HTERT RPE-1 (cell line): ENCODE data around the gene POU2F1.

Experiments used
- in situ Hi-C: fragments of 300-500 bp; cut with MboI; formaldehyde crosslinking; loops from 4 replicates; pipeline ENCODE4 v1.14.3; 2020; ENCODE audit warnings: low sequenced_read_pairs

The POU2F1 gene

GRCh38 chr1:167220537-167221125 is at the start of gene POU2F1:
Gene POU2F1 (plus strand): TSS chr1:167220886. CDS start chr1:167220898, 12 bp downstream.
- in situ Hi-C loops = no loop called here

GRCh38 chr1:167171286-167171929 is 49.3 kb upstream of the POU2F1 start:
- in situ Hi-C loops = no loop called here

- in situ Hi-C loops = no loop called here
Measured at GRCh38 chr1:167173516-167174184, 47.0 kb upstream of the POU2F1 start.

- in situ Hi-C loops = no loop called here
Measured at GRCh38 chr1:167175901-167176300, 44.8 kb upstream of the POU2F1 start.

GRCh38 chr1:167178831-167179230 is 41.9 kb upstream of the POU2F1 start:
- in situ Hi-C loops = no loop called here

GRCh38 chr1:167182571-167183320 is 37.9 kb upstream of the POU2F1 start:
- in situ Hi-C loops = no loop called here

- in situ Hi-C loops = no loop called here
Measured at GRCh38 chr1:167184081-167184480, 36.6 kb upstream of the POU2F1 start.

- in situ Hi-C loops = no loop called here
Measured at GRCh38 chr1:167185062-167185461, 35.6 kb upstream of the POU2F1 start.

GRCh38 chr1:167185974-167186657 is 34.6 kb upstream of the POU2F1 start:
- in situ Hi-C loops = no loop called here

- in situ Hi-C loops = no loop called here
Measured at GRCh38 chr1:167186771-167187170, 33.9 kb upstream of the POU2F1 start.

GRCh38 chr1:167190747-167191237 is 29.9 kb upstream of the POU2F1 start:
- in situ Hi-C loops = no loop called here

GRCh38 chr1:167191958-167192357 is 28.7 kb upstream of the POU2F1 start:
- in situ Hi-C loops = no loop called here

- in situ Hi-C loops = no loop called here
Measured at GRCh38 chr1:167194182-167194581, 26.5 kb upstream of the POU2F1 start.

GRCh38 chr1:167196166-167196565 is 24.5 kb upstream of the POU2F1 start:
- in situ Hi-C loops = no loop called here

GRCh38 chr1:167197236-167197635 is 23.4 kb upstream of the POU2F1 start:
- in situ Hi-C loops = no loop called here

GRCh38 chr1:167197692-167198091 is 23.0 kb upstream of the POU2F1 start:
- in situ Hi-C loops = no loop called here

GRCh38 chr1:167198518-167199133 is 22.1 kb upstream of the POU2F1 start:
- in situ Hi-C loops = no loop called here

GRCh38 chr1:167199656-167200055 is 21.0 kb upstream of the POU2F1 start:
- in situ Hi-C loops = no loop called here

- in situ Hi-C loops = no loop called here
Measured at GRCh38 chr1:167200272-167200671, 20.4 kb upstream of the POU2F1 start.

GRCh38 chr1:167200749-167201148 is 19.9 kb upstream of the POU2F1 start:
- in situ Hi-C loops = no loop called here
